ENCODE results near the gene PM20D1. TPM values are rescaled to one million over a fixed set of nuclear protein-coding genes. Genes with fewer than 3 reads are reported as not detected.
A peak's percentile ranks its signal among the peaks of the same experiment; 100 is the strongest.
"Not testable (repeated sequence)": the region's sequence is repeated elsewhere in the genome, so short reads cannot be mapped to it uniquely, and the experiment has no call there.

The PM20D1 gene
- total RNA-seq, 1 experiment from 2014 or later: not detected

DNA sequence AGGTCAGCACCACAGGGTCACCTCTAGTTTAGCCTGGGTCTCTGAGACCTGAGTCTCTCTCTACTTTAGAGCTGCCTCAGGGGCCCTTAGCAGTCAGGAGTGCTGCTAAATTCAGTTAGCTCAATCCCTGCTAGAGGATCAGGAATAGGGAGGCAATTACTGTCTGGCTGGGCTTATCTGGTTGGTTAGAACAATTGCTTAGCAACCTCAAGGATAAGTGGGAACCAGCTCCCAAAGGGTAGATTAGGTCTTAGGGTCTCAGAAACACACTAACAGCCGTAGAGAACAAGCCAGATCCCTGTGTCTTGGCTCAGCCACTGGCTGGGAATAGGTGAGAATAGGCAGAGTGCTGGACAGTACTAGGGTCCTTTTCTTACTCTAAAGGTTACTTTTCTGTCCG, 7.7 kb downstream of the PM20D1 start:
- DNase-seq (ENCODE audit: low read depth): no peak

GRCh38 chr1:205840146-205840923, 9.6 kb downstream of the PM20D1 start:
- no peak for DNase-seq (ENCODE audit: low read depth)

DNA sequence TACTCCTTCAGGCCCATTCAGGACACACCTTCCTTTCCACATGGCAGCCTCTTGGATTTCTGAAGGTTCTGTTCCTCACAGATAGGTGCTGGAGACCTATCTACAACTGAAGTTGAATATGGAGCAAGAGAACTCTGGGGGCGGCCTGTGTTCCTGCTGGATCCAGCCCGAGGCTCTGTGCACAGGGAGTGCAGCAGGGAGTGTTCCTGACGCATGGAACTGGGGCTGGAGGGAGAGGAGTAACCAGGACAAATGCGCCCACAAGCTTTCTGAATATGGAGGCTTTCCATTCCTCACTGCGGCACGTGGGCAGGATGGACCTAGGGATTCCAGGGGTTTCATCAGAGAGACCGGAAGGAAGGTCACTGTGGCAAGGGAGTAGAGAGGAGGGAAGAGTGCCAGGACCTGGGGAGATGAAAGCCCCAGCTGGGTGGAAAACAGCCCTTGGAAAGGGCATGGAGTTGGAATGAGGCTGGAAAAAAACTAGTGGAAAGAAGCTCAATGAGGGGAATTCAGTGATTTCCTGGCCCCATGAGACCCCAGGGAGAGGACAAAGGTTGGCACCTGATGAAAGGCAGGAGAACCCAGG, 12.5 kb downstream of the PM20D1 start:
- DNase-seq (ENCODE audit: low read depth): no peak

DNA sequence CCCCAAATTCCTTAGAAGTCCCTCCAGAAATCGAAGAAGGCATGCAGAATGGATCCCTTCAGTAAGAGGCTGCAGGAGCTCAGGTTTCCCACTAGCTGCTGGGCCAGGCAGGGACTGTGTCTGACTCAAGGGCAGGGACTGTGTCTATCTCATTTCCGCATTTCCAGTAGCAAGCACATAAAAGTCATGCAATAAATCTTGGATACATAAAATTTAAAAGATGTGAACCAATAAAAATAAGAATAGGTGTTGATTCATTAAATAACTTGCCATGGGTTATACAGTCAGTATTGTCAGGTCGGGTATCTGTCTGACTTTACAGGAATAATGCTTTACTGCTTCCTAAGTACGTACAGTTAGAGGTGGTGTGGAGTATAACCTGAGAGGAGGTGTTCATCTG, 15.2 kb downstream of the PM20D1 start:
- no peak for DNase-seq (ENCODE audit: low read depth)

DNA sequence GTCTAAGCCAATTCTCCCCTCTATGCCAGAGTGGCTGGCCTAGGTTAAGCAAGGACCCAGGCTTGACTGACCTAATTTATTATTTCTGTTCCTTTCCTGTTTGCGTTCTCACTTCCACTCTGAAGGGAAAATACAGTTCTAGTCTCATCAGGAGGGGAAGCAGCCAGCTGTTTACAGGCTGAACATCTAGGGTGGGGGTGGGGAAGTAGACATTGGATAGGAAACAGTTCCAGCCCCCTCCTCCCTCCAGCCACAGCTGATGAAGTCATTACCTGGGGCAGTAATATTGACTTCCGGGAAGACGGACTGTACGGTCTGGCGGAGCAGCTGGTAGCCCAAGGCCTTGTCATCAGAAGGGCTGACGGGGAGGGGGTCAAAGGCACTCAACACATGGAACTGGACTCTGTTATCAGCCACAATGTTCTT, 17.6 kb downstream of the PM20D1 start:
- DNase-seq (ENCODE audit: low read depth): no peak

DNA sequence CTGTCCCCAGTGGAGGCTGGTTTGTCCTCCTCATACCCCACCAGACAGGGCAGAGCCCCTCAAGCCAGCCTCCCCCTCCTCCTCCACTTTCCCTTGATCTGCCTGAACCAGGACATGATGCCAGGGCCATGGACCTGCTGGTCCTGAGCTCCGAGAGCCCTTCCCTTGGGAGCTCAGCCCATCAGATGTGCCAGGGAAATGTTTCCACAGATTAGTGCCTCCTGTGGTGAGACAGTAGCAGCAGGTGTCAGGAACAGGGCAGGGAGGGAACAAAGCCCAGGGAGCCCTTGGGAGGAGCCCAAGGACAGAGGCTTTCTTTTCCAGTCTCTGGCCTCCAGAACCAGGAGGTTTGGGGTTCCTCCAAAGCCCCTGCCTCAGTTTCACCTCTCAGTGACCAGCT, 22.3 kb downstream of the PM20D1 start:
- no peak for DNase-seq (ENCODE audit: low read depth)

- no peak for DNase-seq (ENCODE audit: low read depth)
These were observed 22.9 kb downstream of the PM20D1 start for GRCh38 chr1:205826995-205827394.

DNA sequence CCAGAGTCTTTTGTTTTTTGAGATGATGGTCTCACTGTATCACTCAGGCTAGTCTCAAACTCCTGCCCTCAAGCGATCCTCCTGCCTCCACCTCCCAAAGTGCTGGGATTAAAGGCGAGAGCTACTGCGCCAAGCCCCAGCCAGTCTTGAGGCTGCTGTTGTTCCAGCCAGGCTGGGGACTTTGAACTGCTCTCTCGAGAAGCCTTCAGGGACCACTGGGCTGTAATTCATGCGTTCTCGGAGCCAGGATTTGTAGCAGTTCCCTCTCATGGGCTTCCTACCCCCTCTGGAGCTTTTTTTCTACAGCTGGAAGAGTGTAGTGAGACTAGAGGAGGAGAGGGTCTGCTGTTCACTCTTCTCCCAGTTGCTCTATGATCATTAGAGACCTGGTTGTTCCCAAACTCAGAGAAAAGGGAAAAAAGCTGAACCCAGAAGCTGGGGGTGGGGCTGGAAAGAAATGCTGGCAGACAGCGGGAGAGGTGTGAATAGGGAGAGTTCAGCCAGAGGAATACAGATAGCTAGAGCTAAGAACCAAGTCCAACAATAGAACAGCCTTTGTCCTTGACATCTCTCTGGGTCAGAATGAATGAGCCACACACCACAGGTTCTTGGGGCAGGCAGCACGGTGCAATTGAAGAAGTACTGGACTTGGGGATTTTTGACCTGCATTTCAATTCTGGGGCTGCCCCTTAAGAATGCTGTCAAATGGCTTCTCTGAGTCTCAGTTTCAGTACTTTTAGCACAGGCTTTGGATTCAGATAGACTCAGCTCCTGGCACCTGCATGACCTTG, 23.7 kb downstream of the PM20D1 start:
- DNase-seq (ENCODE audit: low read depth): no peak

GRCh38 chr1:205824180-205824579, 25.8 kb downstream of the PM20D1 start:
- DNase-seq (ENCODE audit: low read depth): no peak

- not testable (repeated sequence) for DNase-seq (ENCODE audit: low read depth)
These were observed 26.7 kb downstream of the PM20D1 start for GRCh38 chr1:205823260-205823659.

GRCh38 chr1:205822397-205822796, 27.5 kb downstream of the PM20D1 start:
- DNase-seq (ENCODE audit: low read depth): no peak

GRCh38 chr1:205817988-205818387, 31.9 kb downstream of the PM20D1 start:
- DNase-seq (ENCODE audit: low read depth): no peak

- DNase-seq (ENCODE audit: low read depth): no peak
These were observed 32.6 kb downstream of the PM20D1 start for GRCh38 chr1:205817364-205817763.

DNA sequence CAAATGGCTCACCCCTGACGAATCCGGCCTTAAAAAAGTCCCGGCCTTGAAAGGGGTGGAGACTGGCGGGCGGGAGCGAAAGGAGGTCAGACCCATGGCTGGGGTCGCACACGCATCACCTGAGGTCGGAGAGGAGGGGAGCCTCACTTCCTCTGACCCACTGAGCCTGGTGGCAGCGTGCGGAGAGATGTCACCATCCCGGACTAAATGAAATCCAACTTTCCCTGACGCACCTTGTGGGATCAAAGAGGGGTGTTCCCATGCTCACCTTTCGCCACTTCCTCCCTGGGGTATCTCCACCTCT, 36.2 kb downstream of the PM20D1 start:
- no peak for DNase-seq (ENCODE audit: low read depth)

- DNase-seq (ENCODE audit: low read depth): peak; percentile 92
These were observed 36.8 kb downstream of the PM20D1 start, which contains the start of gene SLC41A1 for GRCh38 chr1:205812878-205813754. TSS of gene SLC41A1 (minus strand) at chr1:205813198. CDS start at chr1:205810441, 2,757 bp downstream.

- DNase-seq (ENCODE audit: low read depth): no peak
These were observed 37.6 kb downstream of the PM20D1 start for GRCh38 chr1:205812271-205812877.

GRCh38 chr1:205811660-205812059, 38.3 kb downstream of the PM20D1 start:
- no peak for DNase-seq (ENCODE audit: low read depth)

- peak; percentile 12 for DNase-seq (ENCODE audit: low read depth)
These were observed 39.3 kb downstream of the PM20D1 start for GRCh38 chr1:205810448-205811157.

- no peak for DNase-seq (ENCODE audit: low read depth)
These were observed 40.0 kb downstream of the PM20D1 start for GRCh38 chr1:205809942-205810345.

GRCh38 chr1:205809469-205809868, 40.5 kb downstream of the PM20D1 start:
- DNase-seq (ENCODE audit: low read depth): no peak

All from HT1080 (cell line).